HepG2 (cell line): ENCODE results near the gene BLVRA.

ENCODE experiments used
- EZH2 ChIP-seq: conservative IDR thresholded peaks from 2 replicates; pipeline ENCODE4 v1.6.1; 2012; ENCODE audit warnings: mild to moderate bottlenecking, low read depth, low read length, moderate library complexity
- MED1 ChIP-seq: sonication (generic); formaldehyde crosslinking; IDR thresholded peaks from 2 replicates; pipeline ENCODE4 v1.4.0; 2020; ENCODE audit warnings: missing genetic modification reagents
- MED8 ChIP-seq: sonication (generic); formaldehyde crosslinking; IDR thresholded peaks from 2 replicates; pipeline ENCODE4 v1.8.1; 2023; ENCODE audit warnings: mild to moderate bottlenecking, missing genetic modification reagents; ENCODE audit not compliant: insufficient replicate concordance
- POLR2A ChIP-seq, 2 experiments: IDR thresholded peaks; 2 replicates each; pipeline ENCODE4 v1.6.1; 2011; ENCODE audit warnings: low read depth in 2 of 2, low read length in 2 of 2, mild to moderate bottlenecking in 1 of 2, moderate library complexity in 1 of 2; ENCODE audit not compliant: insufficient read depth in 1 of 2
- SMAD1 ChIP-seq: sonication (generic); formaldehyde crosslinking; IDR thresholded peaks from 2 replicates; pipeline ENCODE4 v1.4.0; 2020; ENCODE audit warnings: missing genetic modification reagents, low read depth, mild to moderate bottlenecking, borderline replicate concordance
- ZFP62 ChIP-seq: sonication (generic); formaldehyde crosslinking; IDR thresholded peaks from 2 replicates; pipeline ENCODE4 v1.4.0; 2020; ENCODE audit warnings: missing genetic modification reagents
- TF ChIP-seq, protein P1 (sequence below): sonication (generic); formaldehyde crosslinking; IDR thresholded peaks from 2 replicates; pipeline ENCODE4 v1.8.0; 2022; ENCODE audit warnings: mild to moderate bottlenecking, missing genetic modification reagents

- TF ChIP-seq ZFP62 (CRISPR knock-in tag) (no peak), EZH2 (no peak), SMAD1 (CRISPR knock-in tag) (no peak), MED8 (no peak), POLR2A (IDR thresholded peaks at IDR 0.05; ENCODE audit: insufficient read depth in 1 of 2, low read depth in 2 of 2, low read length in 2 of 2) (no peak), MED1 (CRISPR knock-in tag) (no peak)
- TF ChIP-seq, protein P1, sequence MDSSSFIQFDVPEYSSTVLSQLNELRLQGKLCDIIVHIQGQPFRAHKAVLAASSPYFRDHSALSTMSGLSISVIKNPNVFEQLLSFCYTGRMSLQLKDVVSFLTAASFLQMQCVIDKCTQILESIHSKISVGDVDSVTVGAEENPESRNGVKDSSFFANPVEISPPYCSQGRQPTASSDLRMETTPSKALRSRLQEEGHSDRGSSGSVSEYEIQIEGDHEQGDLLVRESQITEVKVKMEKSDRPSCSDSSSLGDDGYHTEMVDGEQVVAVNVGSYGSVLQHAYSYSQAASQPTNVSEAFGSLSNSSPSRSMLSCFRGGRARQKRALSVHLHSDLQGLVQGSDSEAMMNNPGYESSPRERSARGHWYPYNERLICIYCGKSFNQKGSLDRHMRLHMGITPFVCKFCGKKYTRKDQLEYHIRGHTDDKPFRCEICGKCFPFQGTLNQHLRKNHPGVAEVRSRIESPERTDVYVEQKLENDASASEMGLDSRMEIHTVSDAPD (CRISPR knock-in tag), result no peak
Measured at GRCh38 chr7:43758822-43759683, 573 bp downstream of the BLVRA start.
